ENCODE measurements around the gene GRIK1. TPM values are rescaled to one million over a fixed set of nuclear protein-coding genes. Genes with fewer than 3 reads are reported as not detected.

Gene GRIK1
- total and polyA plus RNA-seq, 12 donors: not detected

DNA sequence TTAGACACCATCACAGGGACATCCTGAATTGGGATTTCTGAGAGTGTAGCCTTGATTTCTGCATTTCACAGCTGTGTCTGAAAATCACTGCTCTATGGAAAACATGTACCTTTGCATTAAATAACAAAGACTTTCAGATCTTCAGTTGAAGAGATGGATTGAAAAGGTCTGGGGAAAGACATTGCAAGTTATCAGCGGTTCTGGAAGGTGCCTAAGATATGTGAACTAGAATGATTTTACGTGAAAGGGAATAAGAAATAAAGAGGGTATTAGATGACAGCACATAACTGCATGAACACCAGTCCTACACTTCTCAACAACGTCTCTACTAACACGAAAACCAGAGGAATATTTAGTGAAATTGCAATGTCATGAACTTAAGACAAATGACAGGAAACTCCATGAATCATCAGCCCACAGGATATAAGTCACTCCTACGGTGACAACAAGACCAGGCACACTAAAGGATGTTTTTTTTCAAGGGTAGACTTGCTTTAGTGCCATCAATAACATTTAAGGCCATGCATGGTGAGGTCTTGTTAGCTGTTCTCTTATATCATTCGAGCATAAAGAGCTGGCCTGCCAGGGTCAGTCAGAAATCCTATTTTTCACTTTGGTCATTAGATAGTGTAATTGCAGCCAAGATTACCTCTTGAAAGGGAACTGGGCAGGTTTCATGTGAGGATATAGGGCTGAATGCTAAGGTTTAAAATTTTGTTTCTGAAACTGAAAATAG is 283.1 kb downstream of the GRIK1 start:
- TF ChIP-seq, protein P1, sequence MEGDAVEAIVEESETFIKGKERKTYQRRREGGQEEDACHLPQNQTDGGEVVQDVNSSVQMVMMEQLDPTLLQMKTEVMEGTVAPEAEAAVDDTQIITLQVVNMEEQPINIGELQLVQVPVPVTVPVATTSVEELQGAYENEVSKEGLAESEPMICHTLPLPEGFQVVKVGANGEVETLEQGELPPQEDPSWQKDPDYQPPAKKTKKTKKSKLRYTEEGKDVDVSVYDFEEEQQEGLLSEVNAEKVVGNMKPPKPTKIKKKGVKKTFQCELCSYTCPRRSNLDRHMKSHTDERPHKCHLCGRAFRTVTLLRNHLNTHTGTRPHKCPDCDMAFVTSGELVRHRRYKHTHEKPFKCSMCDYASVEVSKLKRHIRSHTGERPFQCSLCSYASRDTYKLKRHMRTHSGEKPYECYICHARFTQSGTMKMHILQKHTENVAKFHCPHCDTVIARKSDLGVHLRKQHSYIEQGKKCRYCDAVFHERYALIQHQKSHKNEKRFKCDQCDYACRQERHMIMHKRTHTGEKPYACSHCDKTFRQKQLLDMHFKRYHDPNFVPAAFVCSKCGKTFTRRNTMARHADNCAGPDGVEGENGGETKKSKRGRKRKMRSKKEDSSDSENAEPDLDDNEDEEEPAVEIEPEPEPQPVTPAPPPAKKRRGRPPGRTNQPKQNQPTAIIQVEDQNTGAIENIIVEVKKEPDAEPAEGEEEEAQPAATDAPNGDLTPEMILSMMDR (IDR thresholded peaks at IDR 0.05): no peak
- Histone ChIP-seq H3K27me3 (no peaks in the 10 kb centered on the region), H3K27ac (peak overlapping the region in 1 of 10 donors; percentile 85), H3K4me3 (no peak overlapping the region), H3K4me1 (peaks cover 0 to 21% (median 0%) of the 10 kb centered on the region in 9 donors), H3K36me3 (no peaks in the 10 kb centered on the region), H3K9me3 (no peaks in the 10 kb centered on the region)
- DNase-seq (no peak), ATAC-seq (peak in 6 of 8 donors; percentile 38 to 83 (median 52))
- intact Hi-C loops (cut with DNase I): no loop called here
- 39 to 63% methylated on average over 6 of the region's 6 CpGs for WGBS, 2 donors

DNA sequence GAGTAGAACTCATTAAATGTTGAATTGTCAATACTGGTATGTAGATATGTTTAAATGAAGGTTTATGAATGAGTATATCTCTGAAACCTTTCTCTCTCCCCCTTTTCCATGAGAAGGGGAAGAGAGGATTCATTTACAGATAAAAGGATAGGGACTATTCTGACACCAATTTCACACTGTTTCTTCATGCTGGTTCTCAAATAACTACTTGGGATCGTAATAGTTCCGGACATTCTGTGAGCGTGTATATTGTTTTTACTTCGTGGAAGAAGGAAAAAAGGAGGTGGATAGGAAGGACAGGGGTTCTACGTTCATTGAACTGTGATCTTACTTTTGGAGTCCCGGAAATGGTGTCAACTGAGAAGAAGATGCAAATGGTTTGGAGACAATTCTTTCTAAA is 284.2 kb downstream of the GRIK1 start:
- Histone ChIP-seq H3K9me3 (no peaks in the 10 kb centered on the region), H3K27ac (peak overlapping the region in 1 of 10 donors; percentile 85), H3K4me3 (no peak overlapping the region), H3K36me3 (no peaks in the 10 kb centered on the region), H3K27me3 (no peaks in the 10 kb centered on the region), H3K4me1 (peaks cover 0 to 21% (median 0%) of the 10 kb centered on the region in 9 donors)
- 97 to 99% methylated on average over 6 of the region's 6 CpGs for WGBS, 2 donors
- TF ChIP-seq, protein P1 (IDR thresholded peaks at IDR 0.05): no peak
- intact Hi-C loops (cut with DNase I): no loop called here
- ATAC-seq: no peak
- no peak for DNase-seq

DNA sequence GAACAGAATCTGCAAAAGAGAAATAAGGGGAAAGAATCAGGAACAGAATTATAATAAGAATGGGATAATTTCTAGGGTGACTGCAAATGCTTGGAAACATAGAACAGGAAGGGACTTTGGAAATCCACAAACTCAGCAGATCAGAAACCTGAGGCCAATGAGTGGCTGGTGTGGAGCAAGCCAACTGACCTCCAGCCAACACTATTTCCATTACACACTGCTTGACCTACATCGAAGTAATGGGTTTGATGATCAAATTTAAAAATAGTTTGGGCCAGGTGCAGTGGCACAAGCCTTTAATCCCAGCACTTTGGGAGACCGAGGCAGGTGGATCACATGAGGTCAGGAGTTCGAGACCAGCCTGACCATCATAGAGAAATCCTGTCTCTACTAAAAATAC is 284.9 kb downstream of the GRIK1 start:
- H3K4me3 ChIP-seq: no peak overlapping the region
- ATAC-seq: no peak
- no peaks in the 10 kb centered on the region for H3K9me3 ChIP-seq
- peaks cover 0 to 21% (median 0%) of the 10 kb centered on the region in 9 donors for H3K4me1 ChIP-seq
- 87 to 93% methylated on average over 3 of the region's 3 CpGs for WGBS, 2 donors
- H3K36me3 ChIP-seq: no peaks in the 10 kb centered on the region
- no peak for DNase-seq
- H3K27ac ChIP-seq: no peak overlapping the region
- intact Hi-C loops (cut with DNase I): no loop called here
- TF ChIP-seq, protein P1 (IDR thresholded peaks at IDR 0.05): no peak
- no peaks in the 10 kb centered on the region for H3K27me3 ChIP-seq

DNA sequence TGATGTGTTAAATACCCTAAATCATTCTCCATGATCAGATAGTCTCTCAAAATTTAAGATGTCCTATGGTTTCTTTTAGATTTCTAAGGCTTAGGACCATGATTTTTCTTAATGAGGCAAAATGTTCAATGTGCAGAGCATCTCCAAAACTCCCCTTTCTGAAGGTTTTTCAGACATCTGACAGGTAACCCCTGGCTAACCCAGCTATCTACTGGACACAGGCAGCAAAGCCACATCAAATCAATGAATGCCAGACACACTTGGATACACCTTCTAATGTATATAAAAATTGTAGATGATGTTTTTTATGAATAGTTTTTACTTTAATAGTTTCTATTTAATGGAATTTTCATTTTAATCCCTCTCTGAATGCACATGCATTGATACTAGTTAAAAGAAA is 285.6 kb downstream of the GRIK1 start:
- ATAC-seq (no peak), DNase-seq (no peak)
- Histone ChIP-seq H3K27me3 (no peaks in the 10 kb centered on the region), H3K27ac (no peak overlapping the region), H3K9me3 (no peaks in the 10 kb centered on the region), H3K4me3 (no peak overlapping the region), H3K36me3 (no peaks in the 10 kb centered on the region), H3K4me1 (peaks cover 0 to 21% (median 0%) of the 10 kb centered on the region in 9 donors)
- TF ChIP-seq, protein P1 (IDR thresholded peaks at IDR 0.05): no peak
- intact Hi-C loops (cut with DNase I): no loop called here

Measured in heart right ventricle (tissue), 16 donors.